Ovary (tissue), 9 donors: ENCODE measurements around the gene GIMD1. TPM values are rescaled to one million over a fixed set of nuclear protein-coding genes. Genes with fewer than 3 reads are reported as not detected.

Source experiments
- DNase-seq, 5 donors: peaks; one replicate each; pipeline ENCODE4 v3.0.0-alpha.2; 2019 to 2020
- H3K27ac ChIP-seq, 2 donors: fragments of 200-600 bp; one replicate each; pipeline versions ENCODE4 v1.5.1 to v1.8.0; 2019 to 2022
- H3K27me3 ChIP-seq: fragments of 200-600 bp; one replicate; pipeline ENCODE4 v1.8.0; 2022
- H3K36me3 ChIP-seq: fragments of 200-600 bp; sonication (generic); one replicate; pipeline ENCODE4 v1.5.1; 2019
- H3K4me1 ChIP-seq: one replicate; pipeline ENCODE4 v1.8.1; 2013; ENCODE audit warnings: mild to moderate bottlenecking, moderate library complexity; ENCODE audit not compliant: insufficient read depth
- H3K4me3 ChIP-seq: fragments of 200-600 bp; sonication (generic); one replicate; pipeline ENCODE4 v1.5.1; 2017
- H3K9me3 ChIP-seq, 2 donors: fragments of 200-600 bp in 1 of 2; sonication (generic) in 1 of 2; one replicate each; pipeline versions ENCODE4 v1.5.1 to v1.8.1; 2013 to 2019; ENCODE audit warnings: mild to moderate bottlenecking in 1 of 2, moderate library complexity in 1 of 2
- EP300 ChIP-seq: sonication (generic); formaldehyde crosslinking; IDR thresholded peaks from one replicate; pipeline ENCODE4 v1.6.1; 2017; ENCODE audit warnings: antibody characterized with exemption
- POLR2A ChIP-seq: fragments of 450-650 bp; IDR thresholded peaks from one replicate; pipeline ENCODE4 v1.6.1; 2017; ENCODE audit warnings: antibody characterized with exemption, mild to moderate bottlenecking, moderate library complexity
- WGBS, 3 donors: extraction: QIAGEN DNeasy Blood & Tissue Kit in 1 of 3; methylation state at CpG; one replicate each; pipeline versions ENCODE4 v1.1.5 to v1.1.7; 2013 to 2017; 5-methylcytosine and 5-hydroxymethylcytosine counted together
- intact Hi-C, 4 donors: fragments of 100-400 bp; cut with DNase I; formaldehyde crosslinking; loops; one replicate each; pipeline versions ENCODE4 v1.11.0 to v1.15.1; 2022 to 2023
- polyA plus RNA-seq, 2 donors: library from polyadenylated mRNA; stranded (reverse); fragments of 200-250 nt in 1 of 2; fragments of 350-450 nt in 1 of 2; fragmentation: Illumina TruSeq in 1 of 2; extraction: RNeasy Lipid Tissue Mini Kit (QIAGEN cat#74804) in 1 of 2; gene quantifications; one replicate each; pipeline ENCODE4 v1.2.3, GENCODE V29; 2013 to 2014
- total RNA-seq, 7 donors: library from RNA; depleted of rRNA in 2 of 7; stranded (reverse); fragments of >200 nt in 2 of 7; fragmentation: NEBNext Ultra II Directional in 3 of 7; extraction: Animal tissue kit (Norgen Biotek cat#: 25700) in 3 of 7; gene quantifications; one replicate each; pipeline versions ENCODE4 v1.1.0 to v1.2.4, GENCODE V29; 2016 to 2023
- TF ChIP-seq, protein P1 (sequence below), 3 donors: fragments of 450-650 bp in 2 of 3; fragments of 200-600 bp in 1 of 3; IDR thresholded peaks; one replicate each; pipeline versions ENCODE4 v1.5.1 to v1.8.0; 2016 to 2022; ENCODE audit warnings: antibody characterized with exemption in 3 of 3, mild to moderate bottlenecking in 1 of 3
- donor health status: DM: no; HTN: no; CAD: no; lungs with moderate emphysema.
- donor health status: DM: no; HTN: no; CAD: no.
- donor health status: Bipolar disorder and iron deficiency.
- donor health status: DM: yes; HTN: yes; CAD: no.
- donor health status: DM: no; HTN: no; CAD: no.
- donor health status: DM: yes; HTN: yes; CAD: no.

The GIMD1 gene
- total and polyA plus RNA-seq, 9 donors: not detected

DNA sequence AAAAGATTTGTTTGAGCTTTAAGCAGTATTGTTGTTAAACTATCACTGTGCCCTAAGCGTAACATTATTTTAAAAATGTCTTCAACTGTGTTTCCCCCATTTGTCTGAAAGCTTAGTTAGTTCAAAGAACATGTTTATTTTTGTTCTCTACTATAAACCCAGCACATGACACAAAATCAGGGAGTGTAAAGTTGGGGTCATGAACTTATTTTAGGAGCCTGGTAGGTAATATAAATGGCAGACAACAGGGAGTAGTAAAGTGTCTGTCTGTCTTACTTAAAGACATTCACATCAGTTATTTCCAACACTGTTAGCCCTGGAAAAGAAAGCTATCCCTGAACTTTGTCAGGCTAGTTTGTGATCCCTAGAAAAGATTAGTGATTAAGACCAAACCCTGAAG lies 48.3 kb downstream of the GIMD1 start:
- H3K36me3 ChIP-seq: no peaks in the 10 kb centered on the region
- intact Hi-C loops: no loop called here
- H3K9me3 ChIP-seq: no peaks in the 10 kb centered on the region
- no peaks in the 10 kb centered on the region for H3K27me3 ChIP-seq
- 95 to 98% (median 97%) methylated on average over 1 of the region's 1 CpG for WGBS, 3 donors
- H3K4me1 ChIP-seq: peaks cover 7% of the 10 kb centered on the region
- no peak for TF ChIP-seq EP300
- TF ChIP-seq, protein P1, sequence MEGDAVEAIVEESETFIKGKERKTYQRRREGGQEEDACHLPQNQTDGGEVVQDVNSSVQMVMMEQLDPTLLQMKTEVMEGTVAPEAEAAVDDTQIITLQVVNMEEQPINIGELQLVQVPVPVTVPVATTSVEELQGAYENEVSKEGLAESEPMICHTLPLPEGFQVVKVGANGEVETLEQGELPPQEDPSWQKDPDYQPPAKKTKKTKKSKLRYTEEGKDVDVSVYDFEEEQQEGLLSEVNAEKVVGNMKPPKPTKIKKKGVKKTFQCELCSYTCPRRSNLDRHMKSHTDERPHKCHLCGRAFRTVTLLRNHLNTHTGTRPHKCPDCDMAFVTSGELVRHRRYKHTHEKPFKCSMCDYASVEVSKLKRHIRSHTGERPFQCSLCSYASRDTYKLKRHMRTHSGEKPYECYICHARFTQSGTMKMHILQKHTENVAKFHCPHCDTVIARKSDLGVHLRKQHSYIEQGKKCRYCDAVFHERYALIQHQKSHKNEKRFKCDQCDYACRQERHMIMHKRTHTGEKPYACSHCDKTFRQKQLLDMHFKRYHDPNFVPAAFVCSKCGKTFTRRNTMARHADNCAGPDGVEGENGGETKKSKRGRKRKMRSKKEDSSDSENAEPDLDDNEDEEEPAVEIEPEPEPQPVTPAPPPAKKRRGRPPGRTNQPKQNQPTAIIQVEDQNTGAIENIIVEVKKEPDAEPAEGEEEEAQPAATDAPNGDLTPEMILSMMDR (IDR thresholded peaks at IDR 0.05): no peak
- no peak overlapping the region for H3K27ac ChIP-seq
- no peak for DNase-seq
- H3K4me3 ChIP-seq: no peak overlapping the region

DNA sequence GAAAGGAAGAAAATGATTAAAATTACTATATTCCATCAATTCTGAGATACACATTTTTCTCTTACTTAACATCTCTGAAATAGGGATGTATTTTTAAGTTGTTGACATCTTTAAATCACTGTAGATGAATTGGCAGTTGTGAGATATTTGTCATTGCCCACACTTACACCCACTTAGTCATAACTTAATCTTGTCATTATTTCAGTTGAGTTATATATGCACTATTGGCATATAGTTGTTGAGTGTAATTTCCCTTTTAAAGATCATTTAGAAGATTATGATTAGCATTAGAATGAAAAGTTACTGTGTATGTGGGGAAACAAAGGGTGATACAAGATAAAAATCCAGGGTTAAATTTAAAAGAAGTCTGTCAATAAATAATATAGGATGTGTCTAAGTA lies 50.1 kb downstream of the GIMD1 start:
- DNase-seq: no peak
- H3K4me1 ChIP-seq: peaks cover 7% of the 10 kb centered on the region
- H3K4me3 ChIP-seq: no peak overlapping the region
- H3K36me3 ChIP-seq: no peaks in the 10 kb centered on the region
- TF ChIP-seq EP300 (no peak), POLR2A (no peak)
- TF ChIP-seq, protein P1 (IDR thresholded peaks at IDR 0.05): no peak
- H3K27ac ChIP-seq: no peak overlapping the region
- H3K27me3 ChIP-seq: no peaks in the 10 kb centered on the region
- intact Hi-C loops: no loop called here
- no peaks in the 10 kb centered on the region for H3K9me3 ChIP-seq

DNA sequence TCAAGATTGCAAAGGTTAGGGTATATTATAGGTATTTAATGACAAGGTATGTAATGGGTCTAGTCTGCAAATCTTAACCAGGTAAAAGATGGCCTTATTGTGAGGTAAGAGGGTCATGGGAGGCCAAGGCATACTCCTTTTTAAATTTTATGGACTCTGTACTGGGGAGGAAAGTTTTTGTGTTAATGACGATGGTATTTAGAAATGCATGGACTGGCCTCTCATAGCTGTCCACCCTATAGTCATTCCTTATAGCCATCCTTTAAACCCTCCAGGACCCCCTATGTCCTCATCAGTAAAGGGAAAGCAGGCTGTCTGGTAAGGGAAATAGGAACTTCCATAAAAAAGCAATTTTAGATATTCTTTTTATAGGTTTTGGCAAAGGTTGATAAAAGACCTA lies 50.8 kb downstream of the GIMD1 start:
- intact Hi-C loops: no loop called here
- no peaks in the 10 kb centered on the region for H3K36me3 ChIP-seq
- no peak for DNase-seq
- peaks cover 7% of the 10 kb centered on the region for H3K4me1 ChIP-seq
- H3K4me3 ChIP-seq: no peak overlapping the region
- H3K9me3 ChIP-seq: no peaks in the 10 kb centered on the region
- whole genome bisulfite sequencing, 3 donors: 79 to 83% (median 79%) methylated on average over 1 of the region's 1 CpG
- no peak for TF ChIP-seq EP300
- TF ChIP-seq, protein P1 (IDR thresholded peaks at IDR 0.05): no peak
- no peak for TF ChIP-seq POLR2A
- H3K27ac ChIP-seq: no peak overlapping the region
- no peaks in the 10 kb centered on the region for H3K27me3 ChIP-seq

DNA sequence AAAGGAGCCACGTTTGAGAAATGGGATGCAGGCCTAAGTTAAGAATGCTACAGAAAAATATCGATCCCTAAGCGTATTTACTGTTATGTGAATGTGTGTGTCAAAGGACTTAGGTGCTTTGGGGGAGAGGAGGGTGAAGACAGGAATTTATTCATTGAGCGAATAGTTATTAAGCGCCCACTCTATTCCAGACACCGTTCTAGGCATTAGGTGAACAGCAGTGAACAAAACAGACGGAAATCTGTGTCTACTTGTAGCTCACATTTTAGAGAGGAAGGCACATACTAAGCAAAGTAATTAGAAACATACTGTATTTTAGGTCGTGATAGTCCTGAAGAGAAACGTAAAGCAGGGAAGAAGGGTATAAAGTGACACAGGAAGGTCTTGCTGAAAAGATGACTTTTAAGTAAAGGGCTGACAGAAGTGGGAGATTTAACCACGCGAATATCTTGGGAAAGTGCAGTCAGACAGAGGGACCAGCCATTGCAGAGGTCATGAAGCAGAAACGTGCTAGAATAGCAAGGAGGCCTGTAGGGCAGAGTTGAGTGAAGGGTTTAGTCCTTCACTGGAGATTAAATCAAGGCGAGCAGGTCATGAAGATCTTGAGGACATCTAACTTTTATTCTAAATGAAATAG lies 51.7 kb downstream of the GIMD1 start:
- 2 to 4% (median 4%) methylated on average over 13 of the region's 13 CpGs for WGBS, 3 donors
- Histone ChIP-seq H3K9me3 (no peaks in the 10 kb centered on the region), H3K4me1 (peaks cover 6% of the 10 kb centered on the region), H3K27ac (peak overlapping the region; percentile 90 to 94), H3K36me3 (no peaks in the 10 kb centered on the region), H3K4me3 (peak overlapping the region; percentile 85), H3K27me3 (no peaks in the 10 kb centered on the region)
- no peak for TF ChIP-seq POLR2A
- TF ChIP-seq, protein P1 (IDR thresholded peaks at IDR 0.05): no peak
- TF ChIP-seq EP300: peak; percentile 12
- intact Hi-C loops: no loop called here
- DNase-seq: no peak
